IMR-90 (cell line): ENCODE data around the gene NUDT5. TPM values are rescaled to one million over a fixed set of nuclear protein-coding genes. Genes with fewer than 3 reads are reported as not detected.

Source experiments
- ATAC-seq: fragments of 200-7000 bp; cut with Tn5 transposase; 2 replicates; pipeline ENCODE4 v1.9.1; 2020; ENCODE audit warnings: low read depth, mild to moderate bottlenecking, moderate library complexity
- BruUV-seq: library from RNA; stranded (reverse); fragments of 400-500 nt; replicated peaks from 2 replicates; lab custom pipeline; 2021; lab: Mats Ljungman, UMichigan
- CTCF ChIA-PET: fragments of 300-600 bp; formaldehyde crosslinking; extraction: SDS; loops from one replicate; lab custom pipeline; 2021; ENCODE audit warnings: antibody characterized with exemption; lab: Yijun Ruan, JAX
- POLR2A ChIA-PET: fragments of 300-600 bp; sonication (Branson Sonifier 250); formaldehyde crosslinking; loops from one replicate; lab custom pipeline; 2022; ENCODE audit warnings: antibody characterized with exemption; ENCODE audit not compliant: unreplicated experiment; lab: Charles Lee
- DNase-seq: peaks from one replicate; pipeline ENCODE4 v3.0.0; 2013
- H2AFZ ChIP-seq: replicated peaks from 2 replicates; pipeline ENCODE3; 2013; ENCODE audit warnings: low read length, mild to moderate bottlenecking; ENCODE audit not compliant: poor library complexity
- H2AK5ac ChIP-seq: 2 replicates; pipeline ENCODE4 v1.6.1; 2013; ENCODE audit warnings: low read depth, low read length, inconsistent platforms
- H2AK9ac ChIP-seq: replicated peaks from 2 replicates; pipeline ENCODE3; 2013; ENCODE audit warnings: mild to moderate bottlenecking, low read depth, low read length, moderate library complexity; ENCODE audit not compliant: poor library complexity
- H2BK120ac ChIP-seq: 2 replicates; pipeline ENCODE4 v1.6.1; 2013; ENCODE audit warnings: low read depth, low read length, inconsistent platforms
- H2BK15ac ChIP-seq: 3 replicates; pipeline ENCODE4 v1.6.1; 2013; ENCODE audit warnings: low read depth, low read length, inconsistent platforms
- H2BK20ac ChIP-seq: 2 replicates; pipeline ENCODE4 v1.6.1; 2013; ENCODE audit warnings: low read depth, mild to moderate bottlenecking, inconsistent platforms, low read length, moderate library complexity
- H2BK5ac ChIP-seq: 2 replicates; pipeline ENCODE4 v1.6.1; 2013; ENCODE audit warnings: mild to moderate bottlenecking, low read depth, low read length, inconsistent platforms; ENCODE audit not compliant: poor library complexity, severe bottlenecking
- H3K14ac ChIP-seq: replicated peaks from 2 replicates; pipeline ENCODE4 v1.6.1; 2013; ENCODE audit warnings: low read depth, low read length, inconsistent platforms
- H3K18ac ChIP-seq: 2 replicates; pipeline ENCODE4 v1.6.1; 2013; ENCODE audit warnings: low read depth, low read length, control low read depth
- H3K23ac ChIP-seq: 2 replicates; pipeline ENCODE4 v1.6.1; 2013; ENCODE audit warnings: low read depth, low read length, inconsistent platforms
- H3K27ac ChIP-seq: 2 replicates; pipeline ENCODE4 v1.5.1; 2013; ENCODE audit warnings: mild to moderate bottlenecking, control low read depth, low read length; ENCODE audit not compliant: insufficient read depth
- H3K27me3 ChIP-seq: 2 replicates; pipeline ENCODE4 v1.6.1; 2013; ENCODE audit warnings: low read length; ENCODE audit not compliant: control insufficient read depth, insufficient read depth
- H3K36me3 ChIP-seq: 2 replicates; pipeline ENCODE4 v1.6.1; 2013; ENCODE audit warnings: low read length, mixed read lengths; ENCODE audit not compliant: control insufficient read depth, insufficient read depth
- H3K4ac ChIP-seq: 2 replicates; pipeline ENCODE4 v1.6.1; 2013; ENCODE audit warnings: low read depth, low read length, inconsistent platforms
- H3K4me1 ChIP-seq: 2 replicates; pipeline ENCODE4 v1.6.1; 2013; ENCODE audit warnings: low read length, mixed read lengths; ENCODE audit not compliant: control insufficient read depth, insufficient read depth
- H3K4me2 ChIP-seq: 2 replicates; pipeline ENCODE4 v1.6.1; 2013; ENCODE audit warnings: low read depth, mild to moderate bottlenecking, control low read depth, low read length, moderate library complexity
- H3K4me3 ChIP-seq: 2 replicates; pipeline ENCODE4 v1.5.1; 2013; ENCODE audit warnings: low read depth, mild to moderate bottlenecking, control low read depth, low read length, moderate library complexity; ENCODE audit not compliant: insufficient read depth
- H3K56ac ChIP-seq: 2 replicates; pipeline ENCODE4 v1.6.1; 2013; ENCODE audit warnings: low read length, inconsistent platforms; ENCODE audit not compliant: insufficient read depth; ENCODE audit errors: extremely low read depth
- H3K79me1 ChIP-seq, 2 experiments: 2 replicates each; pipeline ENCODE4 v1.6.1; 2013; ENCODE audit warnings: low read length in 2 of 2, inconsistent platforms in 1 of 2, low read depth in 1 of 2
- H3K9ac ChIP-seq: 2 replicates; pipeline ENCODE4 v1.6.1; 2013; ENCODE audit warnings: low read depth, low read length, control low read depth
- H3K9me1 ChIP-seq: 2 replicates; pipeline ENCODE4 v1.6.1; 2013; ENCODE audit warnings: low read length, inconsistent platforms; ENCODE audit not compliant: insufficient read depth
- H3K9me3 ChIP-seq: 2 replicates; pipeline ENCODE4 v1.6.1; 2013; ENCODE audit warnings: low read length; ENCODE audit not compliant: control insufficient read depth, insufficient read depth
- H4K20me1 ChIP-seq: 2 replicates; pipeline ENCODE4 v1.6.1; 2013; ENCODE audit warnings: low read length, inconsistent platforms; ENCODE audit not compliant: insufficient read depth
- H4K5ac ChIP-seq: 2 replicates; pipeline ENCODE4 v1.6.1; 2013; ENCODE audit warnings: mild to moderate bottlenecking, low read depth, low read length, control low read depth
- H4K8ac ChIP-seq, 2 experiments: 2 replicates each; pipeline ENCODE4 v1.6.1; 2013; ENCODE audit warnings: low read depth in 2 of 2, low read length in 2 of 2, control low read depth in 1 of 2, inconsistent platforms in 1 of 2
- H4K91ac ChIP-seq: 2 replicates; pipeline ENCODE4 v1.6.1; 2013; ENCODE audit warnings: low read depth, low read length, inconsistent platforms; ENCODE audit not compliant: insufficient read depth
- BHLHE40 ChIP-seq: fragments of 150-350 bp; IDR thresholded peaks from 2 replicates; pipeline ENCODE4 v1.6.1; 2016; ENCODE audit warnings: mild to moderate bottlenecking, low read depth, low read length
- CEBPB ChIP-seq: IDR thresholded peaks from 2 replicates; pipeline ENCODE4 v1.6.1; 2012; ENCODE audit warnings: low read depth, low read length, improper control_type of control experiment
- CTCF ChIP-seq: conservative IDR thresholded peaks from 2 replicates; pipeline ENCODE4 v1.5.1; 2012; ENCODE audit warnings: mild to moderate bottlenecking, low read depth, low read length, improper control_type of control experiment
- ELK1 ChIP-seq: fragments of 150-350 bp; IDR thresholded peaks from 2 replicates; pipeline ENCODE4 v1.6.1; 2016; ENCODE audit warnings: low read depth, mild to moderate bottlenecking, low read length, moderate library complexity, borderline replicate concordance
- FOS ChIP-seq: fragments of 150-350 bp; IDR thresholded peaks from 2 replicates; pipeline ENCODE4 v1.6.1; 2016; ENCODE audit warnings: low read depth, low read length
- MAFK ChIP-seq: IDR thresholded peaks from 2 replicates; pipeline ENCODE4 v1.6.1; 2012; ENCODE audit warnings: low read depth, low read length, improper control_type of control experiment
- MAZ ChIP-seq: IDR thresholded peaks from 2 replicates; pipeline ENCODE4 v1.6.1; 2012; ENCODE audit warnings: low read depth, mild to moderate bottlenecking, low read length, improper control_type of control experiment, moderate library complexity, borderline replicate concordance
- NFE2L2 ChIP-seq: fragments of 150-350 bp; IDR thresholded peaks from 2 replicates; pipeline ENCODE4 v1.6.1; 2016; ENCODE audit warnings: low read depth, mild to moderate bottlenecking, low read length
- POLR2A ChIP-seq: IDR thresholded peaks from 2 replicates; pipeline ENCODE4 v1.6.1; 2012; ENCODE audit warnings: mild to moderate bottlenecking, low read depth, low read length
- RAD21 ChIP-seq: IDR thresholded peaks from 2 replicates; pipeline ENCODE4 v1.6.1; 2012; ENCODE audit warnings: low read length, improper control_type of control experiment
- RCOR1 ChIP-seq: IDR thresholded peaks from 2 replicates; pipeline ENCODE4 v1.6.1; 2012; ENCODE audit warnings: mild to moderate bottlenecking, low read length, improper control_type of control experiment; ENCODE audit not compliant: insufficient replicate concordance
- RFX5 ChIP-seq: IDR thresholded peaks from 2 replicates; pipeline ENCODE4 v1.8.0; 2012; ENCODE audit warnings: low read depth, mild to moderate bottlenecking, low read length, moderate library complexity
- USF2 ChIP-seq: fragments of 150-350 bp; IDR thresholded peaks from 2 replicates; pipeline ENCODE4 v1.6.1; 2017; ENCODE audit warnings: mild to moderate bottlenecking, antibody characterized with exemption, low read length, low read depth
- WGBS, 2 experiments: methylation state at CpG; one replicate each; pipeline versions ENCODE4 v1.1.5 to v1.1.7; 2013; ENCODE audit warnings: missing lambda C conversion rate in 2 of 2; ENCODE audit not compliant: insufficient read length in 1 of 2; ENCODE audit errors: extremely low coverage in 2 of 2; 5-methylcytosine and 5-hydroxymethylcytosine counted together
- dilution Hi-C: fragments of 300-500 bp; cut with HindIII; formaldehyde crosslinking; loops from one replicate; pipeline ENCODE4 v1.14.3; 2018; ENCODE audit warnings: low sequenced_read_pairs; ENCODE audit not compliant: unreplicated experiment
- in situ Hi-C: fragments of 300-500 bp; cut with MboI; formaldehyde crosslinking; loops from 3 replicates; pipeline ENCODE4 v1.14.3; 2019; ENCODE audit warnings: low sequenced_read_pairs, inconsistent platforms, mixed read lengths
- intact Hi-C: fragments of 100-400 bp; cut with micrococcal nuclease; formaldehyde crosslinking; loops from 2 replicates; pipeline ENCODE4 v1.10.0; 2022
- polyA plus RNA-seq, 3 experiments: library from polyadenylated mRNA; depleted of rRNA; stranded (reverse); fragments of >200 nt; gene quantifications; 2 replicates each; pipeline ENCODE4 v1.2.3, GENCODE V29; 2012; ENCODE audit warnings: low replicate concordance in 1 of 3
- total RNA-seq: library from RNA; depleted of rRNA; stranded (reverse); fragments of >200 nt; gene quantifications from 2 replicates; pipeline ENCODE4 v1.2.3, GENCODE V29; 2012

The NUDT5 gene
- total and polyA plus RNA-seq, 2 of the 4 experiments (the other 2 are of a cell fraction): 70.1 to 74.6 TPM

- dilution Hi-C loops: no loop called here
- Histone ChIP-seq H3K4me1 (no peaks in the 10 kb centered on the region), H2BK5ac (no peak overlapping the region), H3K9me1 (0 out of 2 replicates have a peak, but pooled peaks cover 6% of the 10 kb centered on the region), H3K36me3 (peaks cover 35% of the 10 kb centered on the region), H2BK120ac (no peak overlapping the region), H4K91ac (no peak overlapping the region), H3K79me1 (peaks cover 0 to 12% of the 10 kb centered on the region in 2 experiments; a peak in 2 of 4 replicates), H3K4me3 (no peak overlapping the region), H2BK20ac (no peak overlapping the region), H3K9ac (no peak overlapping the region), H3K27ac (no peak overlapping the region), H2AFZ (no peak overlapping the region), H2AK5ac (no peak overlapping the region), H3K14ac (no peak overlapping the region), H4K20me1 (no peaks in the 10 kb centered on the region), H3K4me2 (no peak overlapping the region), H3K23ac (no peak overlapping the region), H3K18ac (no peak overlapping the region), H3K9me3 (no peaks in the 10 kb centered on the region), H2AK9ac (no peak overlapping the region), H4K5ac (no peak overlapping the region), H3K56ac (no peak overlapping the region), H2BK15ac (no peak overlapping the region), H4K8ac (no peak overlapping the region), H3K4ac (no peak overlapping the region), H3K27me3 (no peaks in the 10 kb centered on the region)
- no CpG with 5 or more reads among the region's 3 CpGs for WGBS, 2 experiments
- ATAC-seq (no peak), DNase-seq (no peak)
- POLR2A ChIA-PET: no interaction called here
- in situ Hi-C loops: no loop called here
- CTCF ChIA-PET: interaction anchor here (0.5 kb wide), 1 partner anchor 158 kb away, joined by 3 read pairs; no protein-coding TSS in a partner anchor
- TF ChIP-seq NFE2L2: no peak
- TF ChIP-seq RFX5: no peak
- TF ChIP-seq ELK1: no peak
- TF ChIP-seq USF2: no peak
- TF ChIP-seq CEBPB: no peak
- no peak for TF ChIP-seq CTCF
- TF ChIP-seq RAD21: no peak
- no peak for TF ChIP-seq BHLHE40
- no peak for TF ChIP-seq MAZ
- TF ChIP-seq FOS: no peak
- no peak for TF ChIP-seq POLR2A
- TF ChIP-seq RCOR1: no peak
- TF ChIP-seq MAFK: no peak
- BruUV-seq: no TSS peak
- intact Hi-C loops: no loop called here
Observed at GRCh38 chr10:12144538-12144937, 51.2 kb downstream of the NUDT5 start.
